ENCODE results near the gene CHD2.

Gene CHD2

DNA sequence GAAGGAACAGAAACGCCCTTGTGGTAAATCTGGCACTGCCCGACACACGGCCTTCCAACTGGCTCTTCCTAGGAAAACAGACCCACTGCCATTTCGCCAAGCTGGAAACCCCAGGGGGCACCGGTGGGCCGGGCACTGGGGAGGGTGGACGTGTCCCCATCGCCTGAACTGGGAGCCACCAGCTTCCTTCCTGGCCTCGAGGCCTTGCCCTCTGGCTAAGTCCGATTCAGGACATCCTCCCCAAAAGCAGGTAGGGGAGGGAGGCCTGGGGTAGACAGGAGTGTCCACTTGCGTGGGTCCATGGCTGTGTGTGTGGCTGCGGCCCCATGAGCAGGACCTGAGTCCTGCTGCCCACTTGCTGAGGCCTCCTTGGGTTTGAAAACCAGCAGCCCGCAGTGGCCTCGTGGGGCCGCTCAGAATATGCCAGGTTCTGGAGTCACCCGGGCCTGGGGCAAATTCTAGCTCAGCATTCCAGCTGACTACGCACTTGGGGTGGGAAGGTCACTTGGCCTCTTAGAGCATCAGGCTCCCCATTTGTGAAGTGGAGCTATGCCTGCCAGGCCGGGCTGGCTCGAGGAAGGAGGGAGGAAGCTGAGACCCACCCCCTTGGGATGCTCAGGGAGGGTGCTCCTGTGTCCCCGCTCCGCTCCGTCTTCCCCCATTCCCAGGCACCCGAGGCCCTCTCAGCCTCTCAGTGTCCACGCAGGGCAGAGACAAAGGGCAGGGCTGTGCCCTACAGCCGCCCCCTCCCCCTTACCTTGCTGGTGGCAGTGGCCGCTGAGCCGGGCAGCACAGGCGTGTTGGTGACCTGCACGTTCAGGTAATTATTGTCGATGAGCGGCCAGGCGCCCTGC is 151.3 kb downstream of the CHD2 start:
- no peak overlapping the region for H3K14ac ChIP-seq (ENCODE audit: low read length)
- no peak overlapping the region for H3K4me2 ChIP-seq (ENCODE audit: low read length)
- no peak for DNase-seq
- H3K4ac ChIP-seq (ENCODE audit: low read depth, low read length), result no peak overlapping the region
- H3K4me1 ChIP-seq (ENCODE audit: control insufficient read depth in 1 of 2, insufficient read depth in 2 of 2, low read length in 2 of 2), result no peaks in the 10 kb centered on the region
- H3K23ac ChIP-seq (ENCODE audit: low read length), result no peak overlapping the region
- no peak overlapping the region for H2AFZ ChIP-seq (ENCODE audit: insufficient read depth, low read length, poor library complexity)
- no peaks in the 10 kb centered on the region for H3K27me3 ChIP-seq (ENCODE audit: insufficient read depth, low read length)
- WGBS (ENCODE audit: extremely low coverage, insufficient coverage, insufficient read length), result no CpG with 5 or more reads among the region's 32 CpGs
- H3K18ac ChIP-seq (ENCODE audit: low read length), result no peak overlapping the region
- H2BK5ac ChIP-seq (ENCODE audit: low read depth, low read length, poor library complexity), result no peak overlapping the region
- H3K9ac ChIP-seq (ENCODE audit: low read length), result no peak overlapping the region
- no peak overlapping the region for H4K91ac ChIP-seq (ENCODE audit: low read depth, low read length)
- H2BK12ac ChIP-seq (ENCODE audit: low read length), result no peak overlapping the region
- H3K4me3 ChIP-seq (ENCODE audit: low read depth, low read length), result no peak overlapping the region
- H3K79me2 ChIP-seq (ENCODE audit: control insufficient read depth, insufficient read depth, low read length, poor library complexity), result no peaks in the 10 kb centered on the region
- no peak overlapping the region for H4K8ac ChIP-seq (ENCODE audit: low read depth, low read length)
- no peaks in the 10 kb centered on the region for H3K36me3 ChIP-seq (ENCODE audit: control insufficient read depth in 1 of 2, insufficient read depth in 2 of 2, low read length in 2 of 2)
- H3K9me3 ChIP-seq (ENCODE audit: insufficient read depth, low read depth, low read length), result peaks cover 4% of the 10 kb centered on the region
- no peak overlapping the region for H4K12ac ChIP-seq (ENCODE audit: low read depth, low read length)
- H3K27ac ChIP-seq (ENCODE audit: low read depth, low read length), result no peak overlapping the region
- H3K79me1 ChIP-seq (ENCODE audit: low read length), result no peaks in the 10 kb centered on the region
- no peak overlapping the region for H2AK5ac ChIP-seq (ENCODE audit: low read length)
- no peak overlapping the region for H2BK120ac ChIP-seq (ENCODE audit: insufficient read depth, low read length, poor library complexity)

DNA sequence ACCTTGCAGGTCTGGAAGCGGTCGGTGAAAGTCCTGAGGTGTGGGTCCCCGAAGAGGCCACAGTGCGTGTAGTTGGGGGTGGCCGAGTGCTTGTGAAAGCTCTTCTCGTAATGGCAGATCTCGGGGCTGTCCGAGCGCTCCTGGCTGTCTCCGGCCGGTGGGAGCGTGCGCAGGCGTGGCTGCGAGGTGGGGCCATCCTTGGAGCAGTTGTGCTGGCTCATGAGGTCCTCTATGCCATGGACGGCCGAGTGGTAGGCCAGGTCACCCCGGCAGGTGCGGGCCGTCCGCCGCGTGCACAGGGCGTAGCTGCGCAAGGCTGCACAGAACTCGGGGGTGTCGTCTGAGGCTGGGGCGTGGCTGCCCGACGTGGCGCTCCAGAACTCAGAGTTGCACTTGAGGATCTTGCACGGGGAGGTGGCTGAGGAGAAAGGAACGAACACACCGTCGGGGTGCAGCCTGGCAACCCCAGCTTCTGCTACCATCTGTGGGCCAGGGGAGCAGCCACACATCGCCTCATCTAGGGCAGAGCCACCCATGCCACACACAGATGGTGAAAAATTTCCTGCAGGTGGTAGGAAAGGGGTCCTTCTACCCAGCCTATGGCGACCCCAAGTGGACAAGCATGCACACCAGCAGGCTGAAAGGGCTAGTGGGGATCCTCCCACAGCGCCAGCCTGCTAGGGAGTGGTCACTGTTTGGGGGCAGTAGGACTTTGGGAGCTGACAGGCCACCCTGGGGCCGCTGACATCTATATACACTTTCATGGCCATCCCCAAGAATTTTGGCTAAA is 152.2 kb downstream of the CHD2 start:
- no peak for DNase-seq
- H3K9ac ChIP-seq (ENCODE audit: low read length), result no peak overlapping the region
- WGBS (ENCODE audit: extremely low coverage, insufficient coverage, insufficient read length), result no CpG with 5 or more reads among the region's 39 CpGs

GRCh38 chr15:93055211-93055610 is 155.1 kb downstream of the CHD2 start:
- no CpG with 5 or more reads among the region's 11 CpGs for WGBS (ENCODE audit: extremely low coverage, insufficient coverage, insufficient read length)
- Histone ChIP-seq H2AK5ac (ENCODE audit: low read length) (no peak overlapping the region), H4K91ac (ENCODE audit: low read depth, low read length) (no peak overlapping the region), H3K4me1 (ENCODE audit: control insufficient read depth in 1 of 2, insufficient read depth in 2 of 2, low read length in 2 of 2) (no peaks in the 10 kb centered on the region), H3K36me3 (ENCODE audit: control insufficient read depth in 1 of 2, insufficient read depth in 2 of 2, low read length in 2 of 2) (no peaks in the 10 kb centered on the region), H2BK12ac (ENCODE audit: low read length) (no peak overlapping the region), H2AFZ (ENCODE audit: insufficient read depth, low read length, poor library complexity) (no peak overlapping the region), H3K9me3 (ENCODE audit: insufficient read depth, low read depth, low read length) (peaks cover 3% of the 10 kb centered on the region), H4K8ac (ENCODE audit: low read depth, low read length) (no peak overlapping the region), H3K79me1 (ENCODE audit: low read length) (no peaks in the 10 kb centered on the region), H3K14ac (ENCODE audit: low read length) (no peak overlapping the region), H3K23ac (ENCODE audit: low read length) (no peak overlapping the region), H2BK5ac (ENCODE audit: low read depth, low read length, poor library complexity) (no peak overlapping the region), H3K4me3 (ENCODE audit: low read depth, low read length) (no peak overlapping the region), H3K27ac (ENCODE audit: low read depth, low read length) (no peak overlapping the region), H4K12ac (ENCODE audit: low read depth, low read length) (no peak overlapping the region), H3K9ac (ENCODE audit: low read length) (no peak overlapping the region), H2BK120ac (ENCODE audit: insufficient read depth, low read length, poor library complexity) (no peak overlapping the region), H3K79me2 (ENCODE audit: control insufficient read depth, insufficient read depth, low read length, poor library complexity) (no peaks in the 10 kb centered on the region), H3K27me3 (ENCODE audit: insufficient read depth, low read length) (no peaks in the 10 kb centered on the region), H3K18ac (ENCODE audit: low read length) (no peak overlapping the region), H3K4ac (ENCODE audit: low read depth, low read length) (no peak overlapping the region), H3K4me2 (ENCODE audit: low read length) (no peak overlapping the region)
- DNase-seq, result no peak

More for the DNA sequence above, 152.2 kb downstream of the CHD2 start:
- Histone ChIP-seq H3K4ac (ENCODE audit: low read depth, low read length) (no peak overlapping the region), H3K14ac (ENCODE audit: low read length) (no peak overlapping the region), H3K18ac (ENCODE audit: low read length) (no peak overlapping the region), H3K23ac (ENCODE audit: low read length) (no peak overlapping the region), H4K12ac (ENCODE audit: low read depth, low read length) (no peak overlapping the region), H2AK5ac (ENCODE audit: low read length) (no peak overlapping the region), H3K36me3 (ENCODE audit: control insufficient read depth in 1 of 2, insufficient read depth in 2 of 2, low read length in 2 of 2) (no peaks in the 10 kb centered on the region), H3K27ac (ENCODE audit: low read depth, low read length) (no peak overlapping the region), H3K4me3 (ENCODE audit: low read depth, low read length) (no peak overlapping the region), H3K9me3 (ENCODE audit: insufficient read depth, low read depth, low read length) (peaks cover 3% of the 10 kb centered on the region), H3K4me2 (ENCODE audit: low read length) (no peak overlapping the region), H2BK5ac (ENCODE audit: low read depth, low read length, poor library complexity) (no peak overlapping the region), H2BK120ac (ENCODE audit: insufficient read depth, low read length, poor library complexity) (no peak overlapping the region), H3K79me2 (ENCODE audit: control insufficient read depth, insufficient read depth, low read length, poor library complexity) (no peaks in the 10 kb centered on the region), H2AFZ (ENCODE audit: insufficient read depth, low read length, poor library complexity) (no peak overlapping the region), H4K8ac (ENCODE audit: low read depth, low read length) (no peak overlapping the region), H3K4me1 (ENCODE audit: control insufficient read depth in 1 of 2, insufficient read depth in 2 of 2, low read length in 2 of 2) (no peaks in the 10 kb centered on the region), H4K91ac (ENCODE audit: low read depth, low read length) (no peak overlapping the region), H3K27me3 (ENCODE audit: insufficient read depth, low read length) (no peaks in the 10 kb centered on the region), H3K79me1 (ENCODE audit: low read length) (no peaks in the 10 kb centered on the region), H2BK12ac (ENCODE audit: low read length) (no peak overlapping the region)

- Histone ChIP-seq H3K36me3 (ENCODE audit: control insufficient read depth in 1 of 2, insufficient read depth in 2 of 2, low read length in 2 of 2) (no peaks in the 10 kb centered on the region), H3K4me1 (ENCODE audit: control insufficient read depth in 1 of 2, insufficient read depth in 2 of 2, low read length in 2 of 2) (no peaks in the 10 kb centered on the region), H4K8ac (ENCODE audit: low read depth, low read length) (no peak overlapping the region), H4K91ac (ENCODE audit: low read depth, low read length) (no peak overlapping the region), H2BK120ac (ENCODE audit: insufficient read depth, low read length, poor library complexity) (no peak overlapping the region), H2AK5ac (ENCODE audit: low read length) (no peak overlapping the region), H3K23ac (ENCODE audit: low read length) (no peak overlapping the region), H3K4me2 (ENCODE audit: low read length) (no peak overlapping the region), H4K12ac (ENCODE audit: low read depth, low read length) (no peak overlapping the region), H3K79me2 (ENCODE audit: control insufficient read depth, insufficient read depth, low read length, poor library complexity) (no peaks in the 10 kb centered on the region), H3K18ac (ENCODE audit: low read length) (no peak overlapping the region), H3K79me1 (ENCODE audit: low read length) (no peaks in the 10 kb centered on the region), H3K27ac (ENCODE audit: low read depth, low read length) (no peak overlapping the region), H3K14ac (ENCODE audit: low read length) (no peak overlapping the region), H3K4ac (ENCODE audit: low read depth, low read length) (no peak overlapping the region), H2BK12ac (ENCODE audit: low read length) (no peak overlapping the region), H3K4me3 (ENCODE audit: low read depth, low read length) (no peak overlapping the region), H2AFZ (ENCODE audit: insufficient read depth, low read length, poor library complexity) (no peak overlapping the region), H2BK5ac (ENCODE audit: low read depth, low read length, poor library complexity) (no peak overlapping the region), H3K9me3 (ENCODE audit: insufficient read depth, low read depth, low read length) (peaks cover 3% of the 10 kb centered on the region), H3K9ac (ENCODE audit: low read length) (no peak overlapping the region), H3K27me3 (ENCODE audit: insufficient read depth, low read length) (no peaks in the 10 kb centered on the region)
- no peak for DNase-seq
- no CpG with 5 or more reads among the region's 7 CpGs for WGBS (ENCODE audit: extremely low coverage, insufficient coverage, insufficient read length)
These were observed 156.7 kb downstream of the CHD2 start for GRCh38 chr15:93056836-93057235.

Measured in trophoblast cell (in vitro differentiated cells and primary cell).